Measurements from ENCODE around the gene GRB2.
"Not testable (repeated sequence)": the region's sequence is repeated elsewhere in the genome, so short reads cannot be mapped to it uniquely, and the experiment has no call there.

The GRB2 gene

GRCh38 chr17:75405365-75406221, at the start of gene GRB2:
GRB2 (minus strand) TSS chr17:75405678; CDS start chr17:75393628, 12,050 bp downstream.
- H3K4me3 ChIP-seq (ENCODE audit: low read length), result peak within 1 kb of the TSS; percentile 96
- peaks cover 25% of the 10 kb centered on the region for H3K4me1 ChIP-seq (ENCODE audit: control insufficient read depth, insufficient read depth, low read length)
- H3K9ac ChIP-seq (ENCODE audit: low read length), result peak within 1 kb of the TSS; percentile 96
- peak; percentile 99 for DNase-seq (ENCODE audit: low read depth)
- H3K9me3 ChIP-seq (ENCODE audit: control insufficient read depth, low read length), result no peaks in the 10 kb centered on the region
- no peaks in the 10 kb centered on the region for H3K27me3 ChIP-seq (replicated peaks; ENCODE audit: control insufficient read depth, insufficient read depth, low read length)
- peaks cover under 1% of the 10 kb centered on the region for H3K36me3 ChIP-seq (ENCODE audit: control insufficient read depth, insufficient read depth, low read length, severe bottlenecking)

GRCh38 chr17:75454672-75455071, 49.2 kb upstream of the GRB2 start:
- peaks cover 21% of the 10 kb centered on the region for H3K4me1 ChIP-seq (ENCODE audit: control insufficient read depth, insufficient read depth, low read length)
- not testable (repeated sequence) for H3K9me3 ChIP-seq (ENCODE audit: control insufficient read depth, low read length); H3K27me3 ChIP-seq (replicated peaks; ENCODE audit: control insufficient read depth, insufficient read depth, low read length); DNase-seq (ENCODE audit: low read depth); H3K9ac ChIP-seq (ENCODE audit: low read length); H3K36me3 ChIP-seq (ENCODE audit: control insufficient read depth, insufficient read depth, low read length, severe bottlenecking); H3K4me3 ChIP-seq (ENCODE audit: low read length)

GRCh38 chr17:75454193-75454592, 48.7 kb upstream of the GRB2 start:
- no peak for DNase-seq (ENCODE audit: low read depth)
- no peak overlapping the region for H3K9ac ChIP-seq (ENCODE audit: low read length)
- no peaks in the 10 kb centered on the region for H3K9me3 ChIP-seq (ENCODE audit: control insufficient read depth, low read length)
- H3K4me1 ChIP-seq (ENCODE audit: control insufficient read depth, insufficient read depth, low read length), result peaks cover 16% of the 10 kb centered on the region
- no peak overlapping the region for H3K4me3 ChIP-seq (ENCODE audit: low read length)
- no peaks in the 10 kb centered on the region for H3K27me3 ChIP-seq (replicated peaks; ENCODE audit: control insufficient read depth, insufficient read depth, low read length)
- no peaks in the 10 kb centered on the region for H3K36me3 ChIP-seq (ENCODE audit: control insufficient read depth, insufficient read depth, low read length, severe bottlenecking)

GRCh38 chr17:75450270-75450669, 44.8 kb upstream of the GRB2 start:
- Histone ChIP-seq H3K36me3 (ENCODE audit: control insufficient read depth, insufficient read depth, low read length, severe bottlenecking) (no peaks in the 10 kb centered on the region), H3K4me3 (ENCODE audit: low read length) (no peak overlapping the region), H3K4me1 (ENCODE audit: control insufficient read depth, insufficient read depth, low read length) (peaks cover under 1% of the 10 kb centered on the region), H3K9ac (ENCODE audit: low read length) (no peak overlapping the region), H3K9me3 (ENCODE audit: control insufficient read depth, low read length) (no peaks in the 10 kb centered on the region), H3K27me3 (replicated peaks; ENCODE audit: control insufficient read depth, insufficient read depth, low read length) (no peaks in the 10 kb centered on the region)
- DNase-seq (ENCODE audit: low read depth), result no peak

GRCh38 chr17:75447951-75448856, 42.7 kb upstream of the GRB2 start:
- Histone ChIP-seq H3K36me3 (ENCODE audit: control insufficient read depth, insufficient read depth, low read length, severe bottlenecking) (no peaks in the 10 kb centered on the region), H3K9ac (ENCODE audit: low read length) (no peak overlapping the region), H3K27me3 (replicated peaks; ENCODE audit: control insufficient read depth, insufficient read depth, low read length) (no peaks in the 10 kb centered on the region), H3K4me3 (ENCODE audit: low read length) (no peak overlapping the region), H3K9me3 (ENCODE audit: control insufficient read depth, low read length) (no peaks in the 10 kb centered on the region), H3K4me1 (ENCODE audit: control insufficient read depth, insufficient read depth, low read length) (no peaks in the 10 kb centered on the region)
- DNase-seq (ENCODE audit: low read depth), result no peak

- H3K4me3 ChIP-seq (ENCODE audit: low read length); H3K27me3 ChIP-seq (replicated peaks; ENCODE audit: control insufficient read depth, insufficient read depth, low read length); DNase-seq (ENCODE audit: low read depth); H3K4me1 ChIP-seq (ENCODE audit: control insufficient read depth, insufficient read depth, low read length); H3K9me3 ChIP-seq (ENCODE audit: control insufficient read depth, low read length); H3K9ac ChIP-seq (ENCODE audit: low read length); H3K36me3 ChIP-seq (ENCODE audit: control insufficient read depth, insufficient read depth, low read length, severe bottlenecking): not testable (repeated sequence)
These were observed 40.4 kb upstream of the GRB2 start for GRCh38 chr17:75445896-75446295.

GRCh38 chr17:75445296-75445695, 39.8 kb upstream of the GRB2 start:
- H3K4me3 ChIP-seq (ENCODE audit: low read length), result no peak overlapping the region
- DNase-seq (ENCODE audit: low read depth), result no peak

GRCh38 chr17:75442168-75443103, 37.0 kb upstream of the GRB2 start:
- Histone ChIP-seq H3K4me1 (ENCODE audit: control insufficient read depth, insufficient read depth, low read length) (no peaks in the 10 kb centered on the region), H3K36me3 (ENCODE audit: control insufficient read depth, insufficient read depth, low read length, severe bottlenecking) (no peaks in the 10 kb centered on the region), H3K9me3 (ENCODE audit: control insufficient read depth, low read length) (no peaks in the 10 kb centered on the region), H3K4me3 (ENCODE audit: low read length) (no peak overlapping the region), H3K27me3 (replicated peaks; ENCODE audit: control insufficient read depth, insufficient read depth, low read length) (no peaks in the 10 kb centered on the region), H3K9ac (ENCODE audit: low read length) (no peak overlapping the region)
- no peak for DNase-seq (ENCODE audit: low read depth)

More at GRCh38 chr17:75445296-75445695, 39.8 kb upstream of the GRB2 start:
- H3K4me1 ChIP-seq (ENCODE audit: control insufficient read depth, insufficient read depth, low read length), result no peaks in the 10 kb centered on the region
- H3K9ac ChIP-seq (ENCODE audit: low read length), result no peak overlapping the region
- H3K27me3 ChIP-seq (replicated peaks; ENCODE audit: control insufficient read depth, insufficient read depth, low read length), result no peaks in the 10 kb centered on the region
- no peaks in the 10 kb centered on the region for H3K36me3 ChIP-seq (ENCODE audit: control insufficient read depth, insufficient read depth, low read length, severe bottlenecking)
- H3K9me3 ChIP-seq (ENCODE audit: control insufficient read depth, low read length), result no peaks in the 10 kb centered on the region

GRCh38 chr17:75440738-75441448, 35.4 kb upstream of the GRB2 start:
- no peak for DNase-seq (ENCODE audit: low read depth)

GRCh38 chr17:75439287-75439686, 33.8 kb upstream of the GRB2 start:
- no peak overlapping the region for H3K9ac ChIP-seq (ENCODE audit: low read length)

More at GRCh38 chr17:75440738-75441448, 35.4 kb upstream of the GRB2 start:
- Histone ChIP-seq H3K4me1 (ENCODE audit: control insufficient read depth, insufficient read depth, low read length) (peaks cover 3% of the 10 kb centered on the region), H3K36me3 (ENCODE audit: control insufficient read depth, insufficient read depth, low read length, severe bottlenecking) (no peaks in the 10 kb centered on the region), H3K27me3 (replicated peaks; ENCODE audit: control insufficient read depth, insufficient read depth, low read length) (no peaks in the 10 kb centered on the region), H3K4me3 (ENCODE audit: low read length) (no peak overlapping the region), H3K9me3 (ENCODE audit: control insufficient read depth, low read length) (no peaks in the 10 kb centered on the region), H3K9ac (ENCODE audit: low read length) (no peak overlapping the region)

More at GRCh38 chr17:75439287-75439686, 33.8 kb upstream of the GRB2 start:
- H3K9me3 ChIP-seq (ENCODE audit: control insufficient read depth, low read length), result no peaks in the 10 kb centered on the region
- H3K4me3 ChIP-seq (ENCODE audit: low read length), result no peak overlapping the region
- no peaks in the 10 kb centered on the region for H3K36me3 ChIP-seq (ENCODE audit: control insufficient read depth, insufficient read depth, low read length, severe bottlenecking)
- peaks cover 6% of the 10 kb centered on the region for H3K4me1 ChIP-seq (ENCODE audit: control insufficient read depth, insufficient read depth, low read length)
- peaks cover 8% of the 10 kb centered on the region for H3K27me3 ChIP-seq (replicated peaks; ENCODE audit: control insufficient read depth, insufficient read depth, low read length)
- DNase-seq (ENCODE audit: low read depth), result no peak
